WTC11 (cell line): ENCODE data around the gene NFXL1. TPM values are rescaled to one million over a fixed set of nuclear protein-coding genes. Genes with fewer than 3 reads are reported as not detected.

ENCODE experiments used
- ATAC-seq: fragments of 200-7000 bp; cut with Tn5 transposase; 2 replicates; pipeline ENCODE4 v1.10.0; 2021; ENCODE audit warnings: mild to moderate bottlenecking, moderate library complexity
- CTCF ChIA-PET: fragments of 300-600 bp; sonication (Branson Sonifier 250); formaldehyde crosslinking; loops from one replicate; lab custom pipeline; 2021; ENCODE audit warnings: antibody characterized with exemption; lab: Charles Lee
- POLR2A ChIA-PET: fragments of 350-600 bp; sonication (Branson Sonifier 250); formaldehyde crosslinking; loops from one replicate; lab custom pipeline; 2021; ENCODE audit warnings: antibody characterized with exemption; lab: Charles Lee
- DNase-seq: peaks from one replicate; pipeline ENCODE4 v3.0.0; 2021; ENCODE audit warnings: low spot score
- H3K27ac Mint-ChIP-seq: 2 replicates; pipeline ENCODE4 v1.8.0; 2021; ENCODE audit warnings: mixed read lengths
- H3K27me3 Mint-ChIP-seq: 2 replicates; pipeline ENCODE4 v1.8.0; 2021; ENCODE audit warnings: low read depth, mild to moderate bottlenecking, moderate library complexity, mixed read lengths
- H3K36me3 Mint-ChIP-seq: 2 replicates; pipeline ENCODE4 v1.8.0; 2021; ENCODE audit warnings: mixed read lengths
- H3K4me1 Mint-ChIP-seq: 2 replicates; pipeline ENCODE4 v1.8.0; 2022; ENCODE audit warnings: mixed read lengths
- H3K4me3 Mint-ChIP-seq: 2 replicates; pipeline ENCODE4 v1.8.0; 2021; ENCODE audit warnings: mild to moderate bottlenecking, moderate library complexity, mixed read lengths
- H3K9me3 Mint-ChIP-seq: 2 replicates; pipeline ENCODE4 v1.8.0; 2021; ENCODE audit warnings: mixed read lengths
- FOXK1 ChIP-seq: sonication (generic); formaldehyde crosslinking; IDR thresholded peaks from 2 replicates; pipeline ENCODE4 v1.8.0; 2022; ENCODE audit warnings: mild to moderate bottlenecking, moderate library complexity, missing genetic modification reagents
- NR3C1 ChIP-seq: sonication (generic); formaldehyde crosslinking; conservative IDR thresholded peaks from 2 replicates; pipeline ENCODE4 v1.8.1; 2023; ENCODE audit warnings: low read depth, mild to moderate bottlenecking, missing genetic modification reagents
- SOX15 ChIP-seq: fragments of 250-450 bp; sonication (Bioruptor Pico); IDR thresholded peaks from 2 replicates; pipeline ENCODE4 v1.9.0; 2021; ENCODE audit warnings: mild to moderate bottlenecking
- TEAD1 ChIP-seq: sonication (generic); formaldehyde crosslinking; IDR thresholded peaks from 2 replicates; pipeline ENCODE4 v1.8.0; 2022; ENCODE audit warnings: mild to moderate bottlenecking, missing genetic modification reagents
- ZBTB21 ChIP-seq: sonication (generic); formaldehyde crosslinking; IDR thresholded peaks from 2 replicates; pipeline ENCODE4 v1.8.1; 2023; ENCODE audit warnings: mild to moderate bottlenecking, missing genetic modification reagents, borderline replicate concordance
- ZNF121 ChIP-seq: sonication (generic); formaldehyde crosslinking; IDR thresholded peaks from 2 replicates; pipeline ENCODE4 v1.8.0; 2023; ENCODE audit warnings: missing genetic modification reagents
- ZNF423 ChIP-seq: fragments of 250-450 bp; sonication (Bioruptor Pico); IDR thresholded peaks from 2 replicates; pipeline ENCODE4 v2.1.2; 2022; ENCODE audit warnings: mild to moderate bottlenecking, moderate library complexity
- total RNA-seq: library from RNA; stranded (reverse); gene quantifications from 3 replicates; pipeline ENCODE4 v1.2.3, GENCODE V29; 2021
- TF ChIP-seq, protein P1 (sequence below): sonication (generic); formaldehyde crosslinking; IDR thresholded peaks from 2 replicates; pipeline ENCODE4 v1.8.1; 2023; ENCODE audit warnings: mild to moderate bottlenecking, missing genetic modification reagents, borderline replicate concordance
- TF ChIP-seq, protein P2 (sequence below): fragments of 250-450 bp; sonication (Bioruptor Pico); IDR thresholded peaks from 2 replicates; pipeline ENCODE4 v1.9.0; 2021; ENCODE audit warnings: mild to moderate bottlenecking, borderline replicate concordance
- TF ChIP-seq, protein P3 (sequence below): sonication (generic); formaldehyde crosslinking; IDR thresholded peaks from 2 replicates; pipeline ENCODE4 v1.8.0; 2022; ENCODE audit warnings: mild to moderate bottlenecking, missing genetic modification reagents
- TF ChIP-seq, protein P4 (sequence below): sonication (generic); formaldehyde crosslinking; IDR thresholded peaks from 2 replicates; pipeline ENCODE4 v1.8.0; 2022; ENCODE audit warnings: missing genetic modification reagents

The NFXL1 gene
- total RNA-seq, 1 experiment from 2014 or later = 30.2 TPM

DNA sequence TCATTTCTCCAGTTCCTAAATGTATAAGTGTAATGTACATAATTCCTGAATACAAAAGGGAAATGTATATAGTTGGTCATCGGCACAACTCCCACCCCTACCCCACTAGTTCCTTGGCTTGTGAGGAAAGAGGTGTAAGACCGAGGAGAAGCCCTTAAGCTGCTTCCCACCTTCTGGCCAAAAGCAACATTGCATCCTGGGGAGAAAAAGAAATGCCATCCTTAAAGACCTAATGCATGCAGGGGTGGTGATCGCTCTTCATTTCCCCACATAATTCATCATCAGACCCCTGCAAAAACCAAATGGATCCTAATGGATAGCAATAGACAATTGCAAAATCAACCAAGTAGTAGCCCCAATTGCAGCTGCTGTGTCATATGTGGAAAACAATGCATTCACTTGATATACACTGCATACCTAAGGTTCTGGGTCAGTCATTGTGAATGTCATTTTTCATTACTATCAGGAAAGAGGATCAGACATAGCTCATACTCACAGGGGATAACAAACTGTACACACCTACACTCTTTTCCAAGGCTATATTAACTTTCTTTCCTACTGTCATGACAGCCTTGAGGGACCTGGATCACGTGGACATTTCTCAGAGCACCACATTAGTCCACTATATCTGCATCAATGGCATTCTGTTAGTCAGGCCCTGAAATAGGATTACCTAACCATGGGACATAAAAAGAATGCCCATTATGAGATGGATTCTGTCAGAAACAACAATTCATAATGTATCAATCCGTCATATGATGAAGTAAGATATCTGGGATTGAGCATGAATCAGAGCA, 31.7 kb upstream of the NFXL1 start:
- no peak for DNase-seq
- Mint-ChIP-seq H3K4me1 (peaks cover 8% of the 10 kb centered on the region; the same call in 1 of the 2 replicates), H3K36me3 (no peaks in the 10 kb centered on the region), H3K4me3 (no peak overlapping the region), H3K27ac (no peak overlapping the region), H3K9me3 (peaks cover 8% of the 10 kb centered on the region), H3K27me3 (no peaks in the 10 kb centered on the region)
- peak; percentile 58 for ATAC-seq
- POLR2A ChIA-PET = no interaction called here
- CTCF ChIA-PET = interaction anchor here (1.2 to 1.3 kb wide), 2 partner anchors 12 to 14 kb away, joined by 3 to 5 read pairs; no protein-coding TSS in a partner anchor
- TF ChIP-seq, protein P1, sequence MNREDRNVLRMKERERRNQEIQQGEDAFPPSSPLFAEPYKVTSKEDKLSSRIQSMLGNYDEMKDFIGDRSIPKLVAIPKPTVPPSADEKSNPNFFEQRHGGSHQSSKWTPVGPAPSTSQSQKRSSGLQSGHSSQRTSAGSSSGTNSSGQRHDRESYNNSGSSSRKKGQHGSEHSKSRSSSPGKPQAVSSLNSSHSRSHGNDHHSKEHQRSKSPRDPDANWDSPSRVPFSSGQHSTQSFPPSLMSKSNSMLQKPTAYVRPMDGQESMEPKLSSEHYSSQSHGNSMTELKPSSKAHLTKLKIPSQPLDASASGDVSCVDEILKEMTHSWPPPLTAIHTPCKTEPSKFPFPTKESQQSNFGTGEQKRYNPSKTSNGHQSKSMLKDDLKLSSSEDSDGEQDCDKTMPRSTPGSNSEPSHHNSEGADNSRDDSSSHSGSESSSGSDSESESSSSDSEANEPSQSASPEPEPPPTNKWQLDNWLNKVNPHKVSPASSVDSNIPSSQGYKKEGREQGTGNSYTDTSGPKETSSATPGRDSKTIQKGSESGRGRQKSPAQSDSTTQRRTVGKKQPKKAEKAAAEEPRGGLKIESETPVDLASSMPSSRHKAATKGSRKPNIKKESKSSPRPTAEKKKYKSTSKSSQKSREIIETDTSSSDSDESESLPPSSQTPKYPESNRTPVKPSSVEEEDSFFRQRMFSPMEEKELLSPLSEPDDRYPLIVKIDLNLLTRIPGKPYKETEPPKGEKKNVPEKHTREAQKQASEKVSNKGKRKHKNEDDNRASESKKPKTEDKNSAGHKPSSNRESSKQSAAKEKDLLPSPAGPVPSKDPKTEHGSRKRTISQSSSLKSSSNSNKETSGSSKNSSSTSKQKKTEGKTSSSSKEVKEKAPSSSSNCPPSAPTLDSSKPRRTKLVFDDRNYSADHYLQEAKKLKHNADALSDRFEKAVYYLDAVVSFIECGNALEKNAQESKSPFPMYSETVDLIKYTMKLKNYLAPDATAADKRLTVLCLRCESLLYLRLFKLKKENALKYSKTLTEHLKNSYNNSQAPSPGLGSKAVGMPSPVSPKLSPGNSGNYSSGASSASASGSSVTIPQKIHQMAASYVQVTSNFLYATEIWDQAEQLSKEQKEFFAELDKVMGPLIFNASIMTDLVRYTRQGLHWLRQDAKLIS (CRISPR knock-in tag) = no peak
- TF ChIP-seq FOXK1 (CRISPR knock-in tag) (no peak), NR3C1 (CRISPR knock-in tag) (no peak), TEAD1 (CRISPR knock-in tag) (no peak), ZNF121 (no peak), SOX15 (CRISPR knock-in tag) (no peak)
- TF ChIP-seq, protein P2, sequence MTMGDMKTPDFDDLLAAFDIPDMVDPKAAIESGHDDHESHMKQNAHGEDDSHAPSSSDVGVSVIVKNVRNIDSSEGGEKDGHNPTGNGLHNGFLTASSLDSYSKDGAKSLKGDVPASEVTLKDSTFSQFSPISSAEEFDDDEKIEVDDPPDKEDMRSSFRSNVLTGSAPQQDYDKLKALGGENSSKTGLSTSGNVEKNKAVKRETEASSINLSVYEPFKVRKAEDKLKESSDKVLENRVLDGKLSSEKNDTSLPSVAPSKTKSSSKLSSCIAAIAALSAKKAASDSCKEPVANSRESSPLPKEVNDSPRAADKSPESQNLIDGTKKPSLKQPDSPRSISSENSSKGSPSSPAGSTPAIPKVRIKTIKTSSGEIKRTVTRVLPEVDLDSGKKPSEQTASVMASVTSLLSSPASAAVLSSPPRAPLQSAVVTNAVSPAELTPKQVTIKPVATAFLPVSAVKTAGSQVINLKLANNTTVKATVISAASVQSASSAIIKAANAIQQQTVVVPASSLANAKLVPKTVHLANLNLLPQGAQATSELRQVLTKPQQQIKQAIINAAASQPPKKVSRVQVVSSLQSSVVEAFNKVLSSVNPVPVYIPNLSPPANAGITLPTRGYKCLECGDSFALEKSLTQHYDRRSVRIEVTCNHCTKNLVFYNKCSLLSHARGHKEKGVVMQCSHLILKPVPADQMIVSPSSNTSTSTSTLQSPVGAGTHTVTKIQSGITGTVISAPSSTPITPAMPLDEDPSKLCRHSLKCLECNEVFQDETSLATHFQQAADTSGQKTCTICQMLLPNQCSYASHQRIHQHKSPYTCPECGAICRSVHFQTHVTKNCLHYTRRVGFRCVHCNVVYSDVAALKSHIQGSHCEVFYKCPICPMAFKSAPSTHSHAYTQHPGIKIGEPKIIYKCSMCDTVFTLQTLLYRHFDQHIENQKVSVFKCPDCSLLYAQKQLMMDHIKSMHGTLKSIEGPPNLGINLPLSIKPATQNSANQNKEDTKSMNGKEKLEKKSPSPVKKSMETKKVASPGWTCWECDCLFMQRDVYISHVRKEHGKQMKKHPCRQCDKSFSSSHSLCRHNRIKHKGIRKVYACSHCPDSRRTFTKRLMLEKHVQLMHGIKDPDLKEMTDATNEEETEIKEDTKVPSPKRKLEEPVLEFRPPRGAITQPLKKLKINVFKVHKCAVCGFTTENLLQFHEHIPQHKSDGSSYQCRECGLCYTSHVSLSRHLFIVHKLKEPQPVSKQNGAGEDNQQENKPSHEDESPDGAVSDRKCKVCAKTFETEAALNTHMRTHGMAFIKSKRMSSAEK (CRISPR knock-in tag) = no peak
- TF ChIP-seq, protein P3, sequence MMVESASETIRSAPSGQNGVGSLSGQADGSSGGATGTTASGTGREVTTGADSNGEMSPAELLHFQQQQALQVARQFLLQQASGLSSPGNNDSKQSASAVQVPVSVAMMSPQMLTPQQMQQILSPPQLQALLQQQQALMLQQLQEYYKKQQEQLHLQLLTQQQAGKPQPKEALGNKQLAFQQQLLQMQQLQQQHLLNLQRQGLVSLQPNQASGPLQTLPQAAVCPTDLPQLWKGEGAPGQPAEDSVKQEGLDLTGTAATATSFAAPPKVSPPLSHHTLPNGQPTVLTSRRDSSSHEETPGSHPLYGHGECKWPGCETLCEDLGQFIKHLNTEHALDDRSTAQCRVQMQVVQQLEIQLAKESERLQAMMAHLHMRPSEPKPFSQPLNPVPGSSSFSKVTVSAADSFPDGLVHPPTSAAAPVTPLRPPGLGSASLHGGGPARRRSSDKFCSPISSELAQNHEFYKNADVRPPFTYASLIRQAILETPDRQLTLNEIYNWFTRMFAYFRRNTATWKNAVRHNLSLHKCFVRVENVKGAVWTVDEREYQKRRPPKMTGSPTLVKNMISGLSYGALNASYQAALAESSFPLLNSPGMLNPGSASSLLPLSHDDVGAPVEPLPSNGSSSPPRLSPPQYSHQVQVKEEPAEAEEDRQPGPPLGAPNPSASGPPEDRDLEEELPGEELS (CRISPR knock-in tag) = no peak

DNA sequence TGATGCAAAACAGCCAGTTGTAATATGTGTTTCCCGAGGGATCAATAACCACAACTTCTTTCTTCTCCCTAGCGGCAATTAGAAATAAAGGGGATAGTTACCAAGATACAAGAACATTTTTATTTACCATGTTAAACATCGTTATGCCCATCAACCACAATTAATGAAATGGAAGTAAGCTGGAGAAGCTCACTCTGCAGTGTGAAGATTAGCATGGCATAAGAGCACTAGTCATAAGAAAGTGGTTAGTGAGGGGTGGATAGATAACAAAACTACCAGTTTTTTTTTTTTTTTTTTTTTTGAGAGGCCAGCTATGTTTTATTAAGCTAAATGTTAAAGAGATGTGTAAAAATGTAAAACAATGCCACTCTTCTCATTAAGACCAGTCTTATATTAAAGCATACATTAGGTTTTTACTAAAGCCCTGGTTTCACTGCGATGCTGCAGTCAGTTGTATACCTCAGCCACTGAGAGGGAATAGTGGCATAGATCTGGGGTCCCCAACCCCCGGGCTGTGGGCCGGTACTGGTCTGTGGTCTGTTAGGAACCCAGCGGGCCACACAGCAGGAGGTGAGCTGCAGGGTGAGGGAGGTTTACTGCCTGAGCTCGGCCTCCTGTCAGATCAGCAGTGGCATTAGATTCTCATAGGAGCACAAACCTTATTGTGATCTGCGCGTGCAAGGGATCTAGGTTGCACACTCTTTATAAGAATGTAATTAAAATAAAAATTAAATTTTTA, 27.9 kb upstream of the NFXL1 start:
- DNase-seq (peak; percentile 32), ATAC-seq (0 out of 2 replicates have a peak, but pooled peaks have one; percentile 26)
- Mint-ChIP-seq H3K36me3 (no peaks in the 10 kb centered on the region), H3K27ac (no peak overlapping the region), H3K27me3 (no peaks in the 10 kb centered on the region), H3K4me3 (no peak overlapping the region), H3K4me1 (peaks cover 8% of the 10 kb centered on the region; the same call in 1 of the 2 replicates), H3K9me3 (no peaks in the 10 kb centered on the region)
- POLR2A ChIA-PET = no interaction called here
- CTCF ChIA-PET = interaction anchor here (0.6 to 2.8 kb wide), 3 partner anchors 9 to 309 kb away, joined by 4 to 9 read pairs (median 5); no protein-coding TSS in a partner anchor
- peak; percentile 48; the same call in 1 of the 2 replicates for TF ChIP-seq ZNF423 (CRISPR knock-in tag)
- TF ChIP-seq ZBTB21 (CRISPR knock-in tag) = no peak
- TF ChIP-seq, protein P4, sequence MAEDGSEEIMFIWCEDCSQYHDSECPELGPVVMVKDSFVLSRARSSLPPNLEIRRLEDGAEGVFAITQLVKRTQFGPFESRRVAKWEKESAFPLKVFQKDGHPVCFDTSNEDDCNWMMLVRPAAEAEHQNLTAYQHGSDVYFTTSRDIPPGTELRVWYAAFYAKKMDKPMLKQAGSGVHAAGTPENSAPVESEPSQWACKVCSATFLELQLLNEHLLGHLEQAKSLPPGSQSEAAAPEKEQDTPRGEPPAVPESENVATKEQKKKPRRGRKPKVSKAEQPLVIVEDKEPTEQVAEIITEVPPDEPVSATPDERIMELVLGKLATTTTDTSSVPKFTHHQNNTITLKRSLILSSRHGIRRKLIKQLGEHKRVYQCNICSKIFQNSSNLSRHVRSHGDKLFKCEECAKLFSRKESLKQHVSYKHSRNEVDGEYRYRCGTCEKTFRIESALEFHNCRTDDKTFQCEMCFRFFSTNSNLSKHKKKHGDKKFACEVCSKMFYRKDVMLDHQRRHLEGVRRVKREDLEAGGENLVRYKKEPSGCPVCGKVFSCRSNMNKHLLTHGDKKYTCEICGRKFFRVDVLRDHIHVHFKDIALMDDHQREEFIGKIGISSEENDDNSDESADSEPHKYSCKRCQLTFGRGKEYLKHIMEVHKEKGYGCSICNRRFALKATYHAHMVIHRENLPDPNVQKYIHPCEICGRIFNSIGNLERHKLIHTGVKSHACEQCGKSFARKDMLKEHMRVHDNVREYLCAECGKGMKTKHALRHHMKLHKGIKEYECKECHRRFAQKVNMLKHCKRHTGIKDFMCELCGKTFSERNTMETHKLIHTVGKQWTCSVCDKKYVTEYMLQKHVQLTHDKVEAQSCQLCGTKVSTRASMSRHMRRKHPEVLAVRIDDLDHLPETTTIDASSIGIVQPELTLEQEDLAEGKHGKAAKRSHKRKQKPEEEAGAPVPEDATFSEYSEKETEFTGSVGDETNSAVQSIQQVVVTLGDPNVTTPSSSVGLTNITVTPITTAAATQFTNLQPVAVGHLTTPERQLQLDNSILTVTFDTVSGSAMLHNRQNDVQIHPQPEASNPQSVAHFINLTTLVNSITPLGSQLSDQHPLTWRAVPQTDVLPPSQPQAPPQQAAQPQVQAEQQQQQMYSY (CRISPR knock-in tag) = no peak
- TF ChIP-seq, all 79 proteins: peak for 1
